MM.1S (cell line): ENCODE data around the gene ATXN1.

ENCODE experiments used
- EZH2 ChIP-seq: fragments of 300-600 bp; sonication (generic); optimal IDR thresholded peaks from 2 replicates; pipeline ENCODE3; 2017; ENCODE audit warnings: low read depth, mild to moderate bottlenecking, antibody characterized with exemption, low read length, mixed read lengths
- EZH2phosphoT487 ChIP-seq: fragments of 300-600 bp; sonication (generic); IDR thresholded peaks from 2 replicates; pipeline ENCODE4 v1.6.1; 2018; ENCODE audit warnings: antibody characterized with exemption, low read length
- TF ChIP-seq, protein P1 (sequence below): fragments of 300-600 bp; sonication (generic); IDR thresholded peaks from 2 replicates; pipeline ENCODE4 v1.5.1; 2016; ENCODE audit warnings: antibody characterized with exemption, low read length, mixed read lengths

DNA sequence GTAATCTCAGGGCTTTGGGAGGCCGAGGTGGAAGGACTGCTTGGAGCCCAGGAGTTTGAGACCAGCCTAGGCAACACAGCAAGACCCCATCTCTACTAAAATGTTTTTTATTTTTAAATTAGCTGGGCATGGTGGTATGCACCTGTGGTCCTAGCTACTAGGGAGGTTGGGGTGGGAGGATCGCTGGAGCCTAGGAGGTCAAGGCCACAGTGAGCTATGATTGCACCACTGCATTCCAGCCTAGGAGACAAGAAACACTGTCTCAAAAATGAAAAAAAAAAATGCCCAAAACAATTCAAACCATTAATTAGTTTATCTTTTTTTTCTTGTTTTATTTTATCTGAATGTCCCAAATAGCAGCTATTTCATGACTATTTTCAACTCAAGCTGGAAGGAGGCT lies 437.1 kb downstream of the ATXN1 start:
- TF ChIP-seq, protein P1, sequence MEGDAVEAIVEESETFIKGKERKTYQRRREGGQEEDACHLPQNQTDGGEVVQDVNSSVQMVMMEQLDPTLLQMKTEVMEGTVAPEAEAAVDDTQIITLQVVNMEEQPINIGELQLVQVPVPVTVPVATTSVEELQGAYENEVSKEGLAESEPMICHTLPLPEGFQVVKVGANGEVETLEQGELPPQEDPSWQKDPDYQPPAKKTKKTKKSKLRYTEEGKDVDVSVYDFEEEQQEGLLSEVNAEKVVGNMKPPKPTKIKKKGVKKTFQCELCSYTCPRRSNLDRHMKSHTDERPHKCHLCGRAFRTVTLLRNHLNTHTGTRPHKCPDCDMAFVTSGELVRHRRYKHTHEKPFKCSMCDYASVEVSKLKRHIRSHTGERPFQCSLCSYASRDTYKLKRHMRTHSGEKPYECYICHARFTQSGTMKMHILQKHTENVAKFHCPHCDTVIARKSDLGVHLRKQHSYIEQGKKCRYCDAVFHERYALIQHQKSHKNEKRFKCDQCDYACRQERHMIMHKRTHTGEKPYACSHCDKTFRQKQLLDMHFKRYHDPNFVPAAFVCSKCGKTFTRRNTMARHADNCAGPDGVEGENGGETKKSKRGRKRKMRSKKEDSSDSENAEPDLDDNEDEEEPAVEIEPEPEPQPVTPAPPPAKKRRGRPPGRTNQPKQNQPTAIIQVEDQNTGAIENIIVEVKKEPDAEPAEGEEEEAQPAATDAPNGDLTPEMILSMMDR = no peak
- TF ChIP-seq EZH2 = no peak
- no peak for TF ChIP-seq EZH2phosphoT487
